H1 (cell line): Measurements from ENCODE around the gene MYBPC2. TPM values are rescaled to one million over a fixed set of nuclear protein-coding genes. Genes with fewer than 3 reads are reported as not detected.

Experiments used
- ASH2L ChIP-seq: fragments of 200-600, 300-600 bp; sonication (generic); IDR thresholded peaks from one replicate; pipeline ENCODE4 v1.7.1; 2017; ENCODE audit warnings: low read length
- BCL11A ChIP-seq, 2 experiments: IDR thresholded peaks; one replicate each; pipeline ENCODE4 v1.6.1; 2011; ENCODE audit warnings: low read depth in 2 of 2, low read length in 2 of 2, mild to moderate bottlenecking in 2 of 2
- BRCA1 ChIP-seq: IDR thresholded peaks from 2 replicates; pipeline ENCODE4 v1.6.1; 2012; ENCODE audit warnings: low read depth, low read length, improper control_type of control experiment
- CHD1 ChIP-seq: IDR thresholded peaks from 2 replicates; pipeline ENCODE4 v1.6.1; 2012; ENCODE audit warnings: low read depth, low read length, improper control_type of control experiment
- CHD2 ChIP-seq: IDR thresholded peaks from 2 replicates; pipeline ENCODE4 v1.6.1; 2012; ENCODE audit warnings: low read length, improper control_type of control experiment
- CREB1 ChIP-seq: IDR thresholded peaks from 2 replicates; pipeline ENCODE4 v1.6.1; 2012; ENCODE audit warnings: inconsistent platforms
- FOSL1 ChIP-seq: IDR thresholded peaks from 2 replicates; pipeline ENCODE4 v1.6.1; 2011; ENCODE audit warnings: mild to moderate bottlenecking, low read depth, low read length, moderate library complexity; ENCODE audit not compliant: insufficient read depth
- GABPA ChIP-seq: IDR thresholded peaks from 2 replicates; pipeline ENCODE4 v1.6.1; 2011; ENCODE audit warnings: mild to moderate bottlenecking, low read length, moderate library complexity, borderline replicate concordance; ENCODE audit not compliant: insufficient read depth
- JUND ChIP-seq: IDR thresholded peaks from 2 replicates; pipeline ENCODE4 v1.6.1; 2011; ENCODE audit warnings: mild to moderate bottlenecking, improper control_type of control experiment, low read length
- KDM1A ChIP-seq: fragments of 200-600, 300-600 bp; sonication (generic); IDR thresholded peaks from 2 replicates; pipeline ENCODE4 v1.7.1; 2016; ENCODE audit warnings: mild to moderate bottlenecking, low read length, borderline replicate concordance
- NRF1 ChIP-seq: IDR thresholded peaks from 2 replicates; pipeline ENCODE4 v1.6.1; 2011; ENCODE audit warnings: mild to moderate bottlenecking, low read depth, low read length, improper control_type of control experiment
- PHF8 ChIP-seq: fragments of 200-600 bp; sonication (generic); conservative IDR thresholded peaks from 2 replicates; pipeline ENCODE4 v1.7.1; 2012; ENCODE audit warnings: low read depth, mild to moderate bottlenecking, inconsistent platforms, low read length, moderate library complexity
- POLR2AphosphoS5 ChIP-seq: IDR thresholded peaks from 2 replicates; pipeline ENCODE4 v1.6.1; 2011; ENCODE audit warnings: low read depth, low read length
- SIN3A ChIP-seq, 2 experiments: IDR thresholded peaks in 1 of 2; conservative IDR thresholded peaks in 1 of 2; 2 replicates each; pipeline ENCODE4 v1.6.1; 2011 to 2012; ENCODE audit warnings: low read length in 2 of 2, improper control_type of control experiment in 1 of 2, low read depth in 1 of 2, mild to moderate bottlenecking in 1 of 2
- SP2 ChIP-seq: IDR thresholded peaks from 2 replicates; pipeline ENCODE4 v1.6.1; 2012; ENCODE audit warnings: mild to moderate bottlenecking, low read length, inconsistent platforms
- SP4 ChIP-seq: IDR thresholded peaks from 2 replicates; pipeline ENCODE4 v1.6.1; 2012; ENCODE audit warnings: low read length, inconsistent platforms
- TAF1 ChIP-seq: IDR thresholded peaks from 2 replicates; pipeline ENCODE4 v1.6.1; 2011; ENCODE audit warnings: mild to moderate bottlenecking, low read depth, low read length
- TAF7 ChIP-seq: optimal IDR thresholded peaks from 2 replicates; pipeline ENCODE3; 2011; ENCODE audit warnings: low read depth, mild to moderate bottlenecking, inconsistent platforms, low read length, moderate library complexity, borderline replicate concordance
- TBP ChIP-seq: IDR thresholded peaks from 2 replicates; pipeline ENCODE4 v1.6.1; 2011; ENCODE audit warnings: low read depth, low read length, improper control_type of control experiment
- TCF12 ChIP-seq: IDR thresholded peaks from 2 replicates; pipeline ENCODE4 v1.6.1; 2011; ENCODE audit warnings: low read depth, mild to moderate bottlenecking, low read length
- TEAD4 ChIP-seq: IDR thresholded peaks from 2 replicates; pipeline ENCODE4 v1.6.1; 2012; ENCODE audit warnings: low read depth, low read length, inconsistent platforms, mixed read lengths
- YY1 ChIP-seq: IDR thresholded peaks from 2 replicates; pipeline ENCODE4 v1.6.1; 2011; ENCODE audit warnings: low read depth, mild to moderate bottlenecking, low read length
- polyA plus RNA-seq, 7 experiments: library from polyadenylated mRNA; depleted of rRNA in 3 of 7; stranded (reverse) in 5 of 7; unstranded in 2 of 7; fragments of >200 nt in 5 of 7; fragments of 200-250 nt in 2 of 7; gene quantifications; 1 replicate in 5 of 7; 2 replicates in 1 of 7; 4 replicates in 1 of 7; pipeline versions ENCODE4 v1.2.1 to v1.2.3, GENCODE V29; 2011 to 2013; ENCODE audit warnings: missing spikeins in 2 of 7, mixed read lengths in 2 of 7
- total RNA-seq: library from RNA; stranded (reverse); fragmentation: NEBNext Ultra II Directional; extraction: Animal tissue kit (Norgen Biotek cat#: 25700); gene quantifications from 2 replicates; pipeline ENCODE4 v1.2.1, GENCODE V29; 2021
- TF ChIP-seq, protein P1 (sequence below): IDR thresholded peaks from 2 replicates; pipeline ENCODE4 v1.6.1; 2012; ENCODE audit warnings: low read length, inconsistent platforms
- TF ChIP-seq, protein P2 (sequence below): IDR thresholded peaks from 2 replicates; pipeline ENCODE4 v1.6.1; 2012; ENCODE audit warnings: inconsistent platforms

MYBPC2 gene
- total and polyA plus RNA-seq, 2 of the 8 experiments (the other 6 are each of a cell fraction or from before 2014, with no cell fraction given) = 1.8 to 3.1 TPM

DNA sequence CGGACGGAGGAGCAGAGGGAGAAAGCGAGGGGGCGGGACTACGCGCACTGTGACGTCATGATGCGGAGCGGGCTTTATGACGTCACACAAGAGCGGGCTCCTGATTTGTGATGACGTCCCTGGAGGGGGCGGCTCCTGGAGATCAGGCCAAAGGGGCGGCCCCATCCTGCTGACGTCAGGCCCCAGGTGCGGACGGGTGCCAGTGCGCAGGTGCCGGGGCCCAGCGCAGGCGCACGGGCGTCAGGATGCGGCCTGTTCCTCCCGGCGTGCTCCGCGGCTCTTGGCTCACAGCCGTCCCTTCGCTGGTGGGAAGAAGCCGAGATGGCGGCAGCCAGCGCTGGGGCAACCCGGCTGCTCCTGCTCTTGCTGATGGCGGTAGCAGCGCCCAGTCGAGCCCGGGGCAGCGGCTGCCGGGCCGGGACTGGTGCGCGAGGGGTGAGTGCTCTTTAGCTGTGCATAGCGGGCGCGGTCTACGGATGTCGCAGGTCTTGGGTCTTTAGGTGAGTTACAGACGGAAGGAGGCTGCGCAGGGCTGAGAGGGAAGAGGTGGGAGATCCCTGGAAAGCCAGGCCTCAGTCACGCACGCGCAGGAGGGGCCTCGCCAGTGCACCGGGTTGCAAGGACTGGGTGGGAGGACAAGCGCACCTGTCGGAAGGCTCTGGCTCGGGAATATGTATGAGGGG is 43.7 kb downstream of the MYBPC2 start, which contains the start of the genes EMC10 and GARIN5A (continued):
- TF ChIP-seq CHD2 (0 out of 2 replicates have a peak, but pooled peaks have one; percentile 31), POLR2AphosphoS5 (peak; percentile 86), NRF1 (peak; percentile 100), CHD1 (no peak), GABPA (0 out of 2 replicates have a peak, but pooled peaks have one; percentile 27), FOSL1 (no peak), TCF12 (0 out of 2 replicates have a peak, but pooled peaks have one; percentile 50), JUND (peak; percentile 95), TBP (peak; percentile 73), PHF8 (peak; percentile 99), SP2 (no peak), ASH2L (peak; percentile 80), BRCA1 (peak; percentile 64; the same call in 1 of the 2 replicates), TAF1 (peak; percentile 93), YY1 (peak; percentile 87), TEAD4 (no peak), TAF7 (peak; percentile 88), BCL11A (IDR thresholded peaks at IDR 0.05; ENCODE audit: low read depth in 2 of 2, low read length in 2 of 2) (no peak), SIN3A (conservative IDR thresholded peaks at IDR 0.05 in 1 of 2, IDR thresholded peaks at IDR 0.05 in 1 of 2; ENCODE audit: low read depth in 1 of 2, low read length in 2 of 2) (peak in 1 of 2 experiments; percentile 44; a peak in 2 of 4 replicates), KDM1A (0 out of 2 replicates have a peak, but pooled peaks have one; percentile 1), SP4 (peak; percentile 94), CREB1 (peak; percentile 100)
- TF ChIP-seq, protein P1, sequence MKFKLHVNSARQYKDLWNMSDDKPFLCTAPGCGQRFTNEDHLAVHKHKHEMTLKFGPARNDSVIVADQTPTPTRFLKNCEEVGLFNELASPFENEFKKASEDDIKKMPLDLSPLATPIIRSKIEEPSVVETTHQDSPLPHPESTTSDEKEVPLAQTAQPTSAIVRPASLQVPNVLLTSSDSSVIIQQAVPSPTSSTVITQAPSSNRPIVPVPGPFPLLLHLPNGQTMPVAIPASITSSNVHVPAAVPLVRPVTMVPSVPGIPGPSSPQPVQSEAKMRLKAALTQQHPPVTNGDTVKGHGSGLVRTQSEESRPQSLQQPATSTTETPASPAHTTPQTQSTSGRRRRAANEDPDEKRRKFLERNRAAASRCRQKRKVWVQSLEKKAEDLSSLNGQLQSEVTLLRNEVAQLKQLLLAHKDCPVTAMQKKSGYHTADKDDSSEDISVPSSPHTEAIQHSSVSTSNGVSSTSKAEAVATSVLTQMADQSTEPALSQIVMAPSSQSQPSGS = peak; percentile 98
- TF ChIP-seq, protein P2, sequence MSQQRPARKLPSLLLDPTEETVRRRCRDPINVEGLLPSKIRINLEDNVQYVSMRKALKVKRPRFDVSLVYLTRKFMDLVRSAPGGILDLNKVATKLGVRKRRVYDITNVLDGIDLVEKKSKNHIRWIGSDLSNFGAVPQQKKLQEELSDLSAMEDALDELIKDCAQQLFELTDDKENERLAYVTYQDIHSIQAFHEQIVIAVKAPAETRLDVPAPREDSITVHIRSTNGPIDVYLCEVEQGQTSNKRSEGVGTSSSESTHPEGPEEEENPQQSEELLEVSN = peak; percentile 54
